H1 (cell line): ENCODE measurements around the gene GALNTL6. TPM values are rescaled to one million over a fixed set of nuclear protein-coding genes. Genes with fewer than 3 reads are reported as not detected.

Source experiments
- BRCA1 ChIP-seq: IDR thresholded peaks from 2 replicates; pipeline ENCODE4 v1.6.1; 2012; ENCODE audit warnings: low read depth, low read length, improper control_type of control experiment
- KDM5A ChIP-seq: fragments of 200-600 bp; IDR thresholded peaks from 2 replicates; pipeline ENCODE4 v1.7.1; 2012; ENCODE audit warnings: mild to moderate bottlenecking, low read length, inconsistent platforms, mixed read lengths
- MAFK ChIP-seq: IDR thresholded peaks from 2 replicates; pipeline ENCODE4 v1.6.1; 2012; ENCODE audit warnings: low read depth, mild to moderate bottlenecking, improper control_type of control experiment, low read length
- POLR2AphosphoS5 ChIP-seq: IDR thresholded peaks from 2 replicates; pipeline ENCODE4 v1.6.1; 2011; ENCODE audit warnings: low read depth, low read length
- polyA plus RNA-seq, 7 experiments: library from polyadenylated mRNA; depleted of rRNA in 3 of 7; stranded (reverse) in 5 of 7; unstranded in 2 of 7; fragments of >200 nt in 5 of 7; fragments of 200-250 nt in 2 of 7; gene quantifications; 1 replicate in 5 of 7; 2 replicates in 1 of 7; 4 replicates in 1 of 7; pipeline versions ENCODE4 v1.2.1 to v1.2.3, GENCODE V29; 2011 to 2013; ENCODE audit warnings: missing spikeins in 2 of 7, mixed read lengths in 2 of 7
- total RNA-seq: library from RNA; stranded (reverse); fragmentation: NEBNext Ultra II Directional; extraction: Animal tissue kit (Norgen Biotek cat#: 25700); gene quantifications from 2 replicates; pipeline ENCODE4 v1.2.1, GENCODE V29; 2021
- TF ChIP-seq, protein P1 (sequence below), 3 experiments: IDR thresholded peaks; 1 replicate in 2 of 3; 2 replicates in 1 of 3; pipeline versions ENCODE4 v1.5.1 to v1.6.1; 2011; ENCODE audit warnings: low read length in 3 of 3, mild to moderate bottlenecking in 3 of 3, inconsistent platforms in 2 of 3, low read depth in 1 of 3, moderate library complexity in 1 of 3; ENCODE audit not compliant: insufficient read depth in 1 of 3; ENCODE audit errors: control extremely low read depth in 1 of 3
- TF ChIP-seq, protein P2 (sequence below): IDR thresholded peaks from 2 replicates; pipeline ENCODE4 v1.6.1; 2011; ENCODE audit warnings: low read depth, mild to moderate bottlenecking, low read length; ENCODE audit not compliant: insufficient read depth

GALNTL6 gene
- total and polyA plus RNA-seq, 2 of the 8 experiments (the other 6 are each of a cell fraction or from before 2014, with no cell fraction given), result 0.03 to 0.32 TPM

DNA sequence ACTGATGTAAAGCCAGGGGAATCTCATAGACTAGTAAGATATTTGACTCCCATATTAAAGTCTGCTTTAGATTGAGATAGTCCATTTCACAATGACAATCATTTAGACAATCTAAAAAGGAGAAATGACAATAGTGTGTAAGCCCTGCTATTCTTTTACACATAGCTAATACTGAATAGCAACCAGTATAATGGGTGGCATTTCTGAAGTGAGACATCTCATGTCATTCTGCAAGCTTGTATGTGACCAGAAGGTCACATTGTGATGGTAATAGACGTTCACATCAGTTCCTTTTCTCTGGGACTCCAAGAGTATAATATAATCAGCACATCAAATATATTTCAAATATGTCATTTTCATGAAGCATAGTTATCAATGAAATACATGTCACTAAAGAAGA is 440.2 kb downstream of the GALNTL6 start (continued):
- TF ChIP-seq, protein P1, sequence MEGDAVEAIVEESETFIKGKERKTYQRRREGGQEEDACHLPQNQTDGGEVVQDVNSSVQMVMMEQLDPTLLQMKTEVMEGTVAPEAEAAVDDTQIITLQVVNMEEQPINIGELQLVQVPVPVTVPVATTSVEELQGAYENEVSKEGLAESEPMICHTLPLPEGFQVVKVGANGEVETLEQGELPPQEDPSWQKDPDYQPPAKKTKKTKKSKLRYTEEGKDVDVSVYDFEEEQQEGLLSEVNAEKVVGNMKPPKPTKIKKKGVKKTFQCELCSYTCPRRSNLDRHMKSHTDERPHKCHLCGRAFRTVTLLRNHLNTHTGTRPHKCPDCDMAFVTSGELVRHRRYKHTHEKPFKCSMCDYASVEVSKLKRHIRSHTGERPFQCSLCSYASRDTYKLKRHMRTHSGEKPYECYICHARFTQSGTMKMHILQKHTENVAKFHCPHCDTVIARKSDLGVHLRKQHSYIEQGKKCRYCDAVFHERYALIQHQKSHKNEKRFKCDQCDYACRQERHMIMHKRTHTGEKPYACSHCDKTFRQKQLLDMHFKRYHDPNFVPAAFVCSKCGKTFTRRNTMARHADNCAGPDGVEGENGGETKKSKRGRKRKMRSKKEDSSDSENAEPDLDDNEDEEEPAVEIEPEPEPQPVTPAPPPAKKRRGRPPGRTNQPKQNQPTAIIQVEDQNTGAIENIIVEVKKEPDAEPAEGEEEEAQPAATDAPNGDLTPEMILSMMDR (IDR thresholded peaks at IDR 0.05; ENCODE audit: control extremely low read depth in 1 of 3, insufficient read depth in 1 of 3, low read depth in 1 of 3, low read length in 3 of 3), result no peak
- TF ChIP-seq POLR2AphosphoS5, result no peak
- TF ChIP-seq, protein P2, sequence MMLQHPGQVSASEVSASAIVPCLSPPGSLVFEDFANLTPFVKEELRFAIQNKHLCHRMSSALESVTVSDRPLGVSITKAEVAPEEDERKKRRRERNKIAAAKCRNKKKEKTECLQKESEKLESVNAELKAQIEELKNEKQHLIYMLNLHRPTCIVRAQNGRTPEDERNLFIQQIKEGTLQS, result no peak
- TF ChIP-seq KDM5A, result no peak
- TF ChIP-seq MAFK, result no peak
- no peak for TF ChIP-seq BRCA1
